Kidney (tissue), 14 donors: Measurements from ENCODE around the gene ASS1. TPM values are rescaled to one million over a fixed set of nuclear protein-coding genes. Genes with fewer than 3 reads are reported as not detected.

ENCODE experiments used
- DNase-seq, 5 donors: peaks; one replicate each; pipeline ENCODE4 v3.0.0-alpha.2; 2013 to 2020
- FAIRE-seq: peaks from 2 replicates; lab custom pipeline; 2012; peaks lifted over from hg19 to GRCh38; lab: Jason Lieb, UNC
- H3K27ac ChIP-seq, 2 donors: one replicate each; pipeline ENCODE4 v1.7.0; 2013; ENCODE audit warnings: low read depth in 2 of 2, low read length in 2 of 2, inconsistent platforms in 1 of 2
- H3K27me3 ChIP-seq: one replicate; pipeline ENCODE4 v1.7.1; 2013; ENCODE audit warnings: low read length, inconsistent platforms; ENCODE audit not compliant: control insufficient read depth, insufficient read depth
- H3K36me3 ChIP-seq, 3 donors: one replicate each; pipeline versions ENCODE4 v1.7.0 to v1.7.1; 2013; ENCODE audit warnings: low read length in 3 of 3, control low read depth in 1 of 3, inconsistent platforms in 1 of 3; ENCODE audit not compliant: insufficient read depth in 3 of 3, control insufficient read depth in 2 of 3
- H3K4me1 ChIP-seq, 3 donors: one replicate each; pipeline versions ENCODE4 v1.7.0 to v1.7.1; 2013; ENCODE audit warnings: low read length in 3 of 3, inconsistent platforms in 1 of 3, low read depth in 1 of 3; ENCODE audit not compliant: control insufficient read depth in 2 of 3, insufficient read depth in 2 of 3
- H3K4me3 ChIP-seq, 3 donors: one replicate each; pipeline versions ENCODE4 v1.7.0 to v1.8.1; 2013; ENCODE audit warnings: low read length in 3 of 3, control low read depth in 1 of 3, inconsistent platforms in 1 of 3
- H3K9ac ChIP-seq, 3 donors: one replicate each; pipeline versions ENCODE4 v1.7.0 to v1.7.1; 2013; ENCODE audit warnings: low read length in 3 of 3, control low read depth in 1 of 3, inconsistent platforms in 1 of 3
- H3K9me3 ChIP-seq, 3 donors: one replicate each; pipeline versions ENCODE4 v1.7.0 to v1.7.1; 2013; ENCODE audit warnings: low read length in 3 of 3, control low read depth in 1 of 3, inconsistent platforms in 1 of 3; ENCODE audit not compliant: control insufficient read depth in 2 of 3, insufficient read depth in 1 of 3
- CTCF ChIP-seq: IDR thresholded peaks from 3 replicates; pipeline ENCODE4 v1.5.1; 2012; ENCODE audit warnings: mild to moderate bottlenecking, moderate library complexity, borderline replicate concordance; ENCODE audit not compliant: insufficient read depth; ENCODE audit errors: extremely low read depth
- intact Hi-C: fragments of 100-400 bp; cut with DNase I; formaldehyde crosslinking; loops from one replicate; pipeline ENCODE4 v1.11.1; 2022
- polyA plus RNA-seq: library from polyadenylated mRNA; stranded (reverse); fragments of 350-450 nt; fragmentation: Illumina TruSeq; extraction: RNeasy Lipid Tissue Mini Kit (QIAGEN cat#74804); gene quantifications from one replicate; pipeline ENCODE4 v1.2.3, GENCODE V29; 2014; ENCODE audit warnings: low read depth, low replicate concordance; ENCODE audit not compliant: insufficient read depth
- total RNA-seq: library from RNA; stranded (reverse); fragmentation: NEBNext Ultra II Directional; extraction: Animal tissue kit (Norgen Biotek cat#: 25700); gene quantifications from one replicate; pipeline ENCODE4 v1.2.1, GENCODE V29; 2021
- donor health status: control.
- donor health status: control.
- donor health status: control.
- donor health status: control.
- donor health status: control.
- donor health status: DM: yes; HTN: yes; CAD: no.
- donor health status: Normal renal cell carcinoma (clear cell type).

ASS1 gene
- total and polyA plus RNA-seq, 2 donors from 2014 or later, result 124 to 1,185 TPM

GRCh38 chr9:130522233-130522808 is 77.6 kb downstream of the ASS1 start:
- Histone ChIP-seq H3K4me3 (no peak overlapping the region), H3K4me1 (no peaks in the 10 kb centered on the region), H3K27ac (no peak overlapping the region), H3K9me3 (no peaks in the 10 kb centered on the region), H3K27me3 (no peaks in the 10 kb centered on the region), H3K36me3 (no peaks in the 10 kb centered on the region), H3K9ac (no peak overlapping the region)
- intact Hi-C loops, result no loop called here
- FAIRE-seq (no peak), DNase-seq (peak in 1 of 5 donors; percentile 53)
- TF ChIP-seq CTCF, result no peak

- FAIRE-seq (no peak), DNase-seq (peak in 4 of 5 donors; percentile 55 to 75 (median 70))
- Histone ChIP-seq H3K9ac (no peak overlapping the region), H3K36me3 (no peaks in the 10 kb centered on the region), H3K4me3 (no peak overlapping the region), H3K27ac (no peak overlapping the region), H3K27me3 (no peaks in the 10 kb centered on the region), H3K9me3 (no peaks in the 10 kb centered on the region), H3K4me1 (no peaks in the 10 kb centered on the region)
- no peak for TF ChIP-seq CTCF
- intact Hi-C loops, result no loop called here
Observed at GRCh38 chr9:130523921-130524320, 79.2 kb downstream of the ASS1 start.

- FAIRE-seq, result no peak
- no peak for TF ChIP-seq CTCF
- no peak overlapping the region for H3K27ac ChIP-seq
- H3K4me3 ChIP-seq, result no peak overlapping the region
- H3K9ac ChIP-seq, result no peak overlapping the region
- H3K27me3 ChIP-seq, result no peaks in the 10 kb centered on the region
- H3K4me1 ChIP-seq, result no peaks in the 10 kb centered on the region
- no peaks in the 10 kb centered on the region for H3K36me3 ChIP-seq
- intact Hi-C loops, result no loop called here
- no peaks in the 10 kb centered on the region for H3K9me3 ChIP-seq
- DNase-seq, result no peak
Observed at GRCh38 chr9:130526193-130526853, 81.6 kb downstream of the ASS1 start.
